WTC11 (cell line): ENCODE results near the gene SORL1.

Experiments used
- ELF4 ChIP-seq: sonication (generic); formaldehyde crosslinking; IDR thresholded peaks from 2 replicates; pipeline ENCODE4 v1.8.1; 2022; ENCODE audit warnings: low read depth, mild to moderate bottlenecking, moderate library complexity, missing genetic modification reagents
- FOXJ3 ChIP-seq: sonication (generic); formaldehyde crosslinking; IDR thresholded peaks from 2 replicates; pipeline ENCODE4 v1.9.0; 2021; ENCODE audit warnings: missing genetic modification reagents, mild to moderate bottlenecking, borderline replicate concordance
- NR2C2 ChIP-seq: sonication (generic); formaldehyde crosslinking; IDR thresholded peaks from 2 replicates; pipeline ENCODE4 v1.8.0; 2022; ENCODE audit warnings: mild to moderate bottlenecking, missing genetic modification reagents
- ZNF317 ChIP-seq: sonication (generic); formaldehyde crosslinking; IDR thresholded peaks from 2 replicates; pipeline ENCODE4 v1.8.1; 2023; ENCODE audit warnings: low read depth, mild to moderate bottlenecking, moderate library complexity, missing genetic modification reagents, borderline replicate concordance
- TF ChIP-seq, protein P1 (sequence below): fragments of 200-600 bp; IDR thresholded peaks from 2 replicates; pipeline ENCODE4 v1.8.0; 2022; ENCODE audit warnings: antibody characterized with exemption
- TF ChIP-seq, protein P2 (sequence below): sonication (generic); formaldehyde crosslinking; IDR thresholded peaks from 2 replicates; pipeline ENCODE4 v1.8.0; 2023; ENCODE audit warnings: missing genetic modification reagents

DNA sequence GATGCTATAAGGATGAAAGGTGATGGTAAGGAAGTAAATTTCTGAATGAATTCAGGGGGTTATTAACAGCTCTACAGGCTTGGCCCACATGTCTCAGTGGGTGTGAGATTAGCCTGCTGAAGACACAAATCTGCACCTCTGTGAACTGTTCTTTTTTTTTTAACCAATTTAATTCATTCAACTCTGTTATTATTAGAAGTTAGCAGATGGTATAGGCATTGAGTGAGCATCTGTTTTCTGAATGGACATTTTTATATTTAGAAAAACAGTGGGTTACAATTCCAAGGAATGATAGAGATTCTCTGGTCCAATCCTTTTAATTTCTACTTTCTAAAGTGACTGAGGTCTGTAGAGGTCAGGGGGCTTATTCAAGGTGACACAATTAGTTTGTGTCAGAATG, 122.7 kb downstream of the SORL1 start:
- TF ChIP-seq, protein P1, sequence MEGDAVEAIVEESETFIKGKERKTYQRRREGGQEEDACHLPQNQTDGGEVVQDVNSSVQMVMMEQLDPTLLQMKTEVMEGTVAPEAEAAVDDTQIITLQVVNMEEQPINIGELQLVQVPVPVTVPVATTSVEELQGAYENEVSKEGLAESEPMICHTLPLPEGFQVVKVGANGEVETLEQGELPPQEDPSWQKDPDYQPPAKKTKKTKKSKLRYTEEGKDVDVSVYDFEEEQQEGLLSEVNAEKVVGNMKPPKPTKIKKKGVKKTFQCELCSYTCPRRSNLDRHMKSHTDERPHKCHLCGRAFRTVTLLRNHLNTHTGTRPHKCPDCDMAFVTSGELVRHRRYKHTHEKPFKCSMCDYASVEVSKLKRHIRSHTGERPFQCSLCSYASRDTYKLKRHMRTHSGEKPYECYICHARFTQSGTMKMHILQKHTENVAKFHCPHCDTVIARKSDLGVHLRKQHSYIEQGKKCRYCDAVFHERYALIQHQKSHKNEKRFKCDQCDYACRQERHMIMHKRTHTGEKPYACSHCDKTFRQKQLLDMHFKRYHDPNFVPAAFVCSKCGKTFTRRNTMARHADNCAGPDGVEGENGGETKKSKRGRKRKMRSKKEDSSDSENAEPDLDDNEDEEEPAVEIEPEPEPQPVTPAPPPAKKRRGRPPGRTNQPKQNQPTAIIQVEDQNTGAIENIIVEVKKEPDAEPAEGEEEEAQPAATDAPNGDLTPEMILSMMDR: no peak
- TF ChIP-seq FOXJ3 (no peak), NR2C2 (CRISPR knock-in tag) (no peak), ELF4 (CRISPR knock-in tag) (no peak), ZNF317 (CRISPR knock-in tag) (no peak)
- TF ChIP-seq, protein P2, sequence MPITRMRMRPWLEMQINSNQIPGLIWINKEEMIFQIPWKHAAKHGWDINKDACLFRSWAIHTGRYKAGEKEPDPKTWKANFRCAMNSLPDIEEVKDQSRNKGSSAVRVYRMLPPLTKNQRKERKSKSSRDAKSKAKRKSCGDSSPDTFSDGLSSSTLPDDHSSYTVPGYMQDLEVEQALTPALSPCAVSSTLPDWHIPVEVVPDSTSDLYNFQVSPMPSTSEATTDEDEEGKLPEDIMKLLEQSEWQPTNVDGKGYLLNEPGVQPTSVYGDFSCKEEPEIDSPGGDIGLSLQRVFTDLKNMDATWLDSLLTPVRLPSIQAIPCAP (CRISPR knock-in tag): no peak
